Smooth muscle cell of the coronary artery (primary cell): Measurements from ENCODE around the gene UGT1A10. TPM values are rescaled to one million over a fixed set of nuclear protein-coding genes. Genes with fewer than 3 reads are reported as not detected.

Experiments
- total RNA-seq: library from RNA; depleted of rRNA; stranded (reverse); fragments of >200 nt; gene quantifications from 2 replicates; pipeline ENCODE4 v1.2.3, GENCODE V29; 2014; ENCODE audit warnings: low replicate concordance

Gene UGT1A10
- 0.23 TPM in 1 of 2 replicates, not detected in the other for total RNA-seq

GRCh38 chr2:233636306-233636705, at the start of gene UGT1A10:
UGT1A10 (plus strand) TSS chr2:233636448; CDS start chr2:233636523, 75 bp downstream.

GRCh38 chr2:233617476-233617875, 18.8 kb upstream of the UGT1A10 start, which contains the start of gene UGT1A8:
UGT1A8 (plus strand) TSS chr2:233617633; CDS start chr2:233617708, 75 bp downstream.

GRCh38 chr2:233671290-233672161, 35.3 kb downstream of the UGT1A10 start, which contains the start of gene UGT1A9:
UGT1A9 (plus strand) TSS chr2:233671898; CDS start chr2:233671935, 37 bp downstream.

GRCh38 chr2:233681521-233682099, 45.4 kb downstream of the UGT1A10 start, which contains the start of gene UGT1A7:
UGT1A7 (plus strand) TSS chr2:233681901; CDS start chr2:233681938, 37 bp downstream.

GRCh38 chr2:233692648-233693047, 56.4 kb downstream of the UGT1A10 start, which contains the start of gene UGT1A6:
UGT1A6 (plus strand) TSS chr2:233692890; CDS start chr2:233693005, 115 bp downstream.

GRCh38 chr2:233712611-233713261, 76.5 kb downstream of the UGT1A10 start, which contains the start of gene UGT1A5:
UGT1A5 (plus strand) TSS chr2:233712907; CDS start chr2:233712992, 85 bp downstream.

GRCh38 chr2:233718552-233718951, 82.3 kb downstream of the UGT1A10 start, which contains the start of gene UGT1A4:
UGT1A4 (plus strand) TSS chr2:233718736; CDS start chr2:233718821, 85 bp downstream.

GRCh38 chr2:233728723-233729301, 92.6 kb downstream of the UGT1A10 start, which contains the start of gene UGT1A3:
UGT1A3 (plus strand) TSS chr2:233729042; CDS start chr2:233729127, 85 bp downstream.

GRCh38 chr2:233760043-233760442, 123.8 kb downstream of the UGT1A10 start, which contains the start of gene UGT1A1:
UGT1A1 (plus strand) TSS chr2:233760270; CDS start chr2:233760288, 18 bp downstream.

GRCh38 chr2:233778030-233778429, 141.8 kb downstream of the UGT1A10 start, which contains the start of gene MROH2A:
MROH2A (plus strand) TSS chr2:233778330; CDS start chr2:233779359, 1,029 bp downstream.

Other genes starting within 250 kb of the UGT1A10 start
- gene USP40, start 69.7 kb upstream of the UGT1A10 start, total RNA-seq = 25.0 and 32.1 TPM in 2 replicates
- gene UGT1A8, start 18.8 kb upstream of the UGT1A10 start, total RNA-seq = under 0.01 and 0.08 TPM in 2 replicates
- not detected in 2 replicates for gene UGT1A9, start 35.5 kb downstream of the UGT1A10 start, total RNA-seq
- not detected in 2 replicates for gene UGT1A7, start 45.5 kb downstream of the UGT1A10 start, total RNA-seq
- gene UGT1A6, start 56.4 kb downstream of the UGT1A10 start, total RNA-seq = 0.08 TPM in 1 of 2 replicates, not detected in the other
- not detected in 2 replicates for gene UGT1A5, start 76.5 kb downstream of the UGT1A10 start, total RNA-seq
- gene UGT1A4, start 82.3 kb downstream of the UGT1A10 start, total RNA-seq = not detected in 2 replicates
- not detected in 2 replicates for gene UGT1A3, start 92.6 kb downstream of the UGT1A10 start, total RNA-seq
- gene UGT1A1, start 123.8 kb downstream of the UGT1A10 start, total RNA-seq = not detected in 2 replicates
- 0.15 TPM in 1 of 2 replicates, not detected in the other for gene MROH2A, start 141.9 kb downstream of the UGT1A10 start, total RNA-seq
- gene HJURP, start 218.1 kb downstream of the UGT1A10 start, total RNA-seq = 1.2 and 4.5 TPM in 2 replicates